ENCODE data around the gene UBC.
A peak's percentile ranks its signal among the peaks of the same experiment; 100 is the strongest.
"Not testable (repeated sequence)": the region's sequence is repeated elsewhere in the genome, so short reads cannot be mapped to it uniquely, and the experiment has no call there.

UBC gene

GRCh38 chr12:124913474-124914391 is 717 bp downstream of the UBC start:
- TF ChIP-seq CREB5 (CRISPR knock-in tag; IDR thresholded peaks at IDR 0.05; ENCODE audit: low read depth) (peak; percentile 14; the same call in 1 of the 2 replicates), PATZ1 (CRISPR knock-in tag; IDR thresholded peaks at IDR 0.05; ENCODE audit: borderline replicate concordance) (0 out of 2 replicates have a peak, but pooled peaks have one; percentile 56), ESRRG (CRISPR knock-in tag; IDR thresholded peaks at IDR 0.05) (peak; percentile 34; the same call in 1 of the 2 replicates), ZNF8 (CRISPR knock-in tag; IDR thresholded peaks at IDR 0.05) (no peak), SNAI2 (CRISPR knock-in tag; IDR thresholded peaks at IDR 0.05) (no peak), ZFP30 (CRISPR knock-in tag; IDR thresholded peaks at IDR 0.05) (peak; percentile 54; the same call in 1 of the 2 replicates), ZNF565 (CRISPR knock-in tag; conservative IDR thresholded peaks at IDR 0.05; ENCODE audit: low read depth) (peak; percentile 52; the same call in 1 of the 2 replicates), ARNTL (CRISPR knock-in tag; IDR thresholded peaks at IDR 0.05; ENCODE audit: borderline replicate concordance, low read depth) (no peak)
- ATAC-seq = peak; percentile 14

GRCh38 chr12:124912529-124913287 is 1.7 kb downstream of the UBC start:
- not testable (repeated sequence) for ATAC-seq

GRCh38 chr12:124911521-124911920 is 2.9 kb downstream of the UBC start:
- ATAC-seq = not testable (repeated sequence)

GRCh38 chr12:124910561-124911478 is 3.6 kb downstream of the UBC start:
- ATAC-seq = no peak
- peak; percentile 74 for TF ChIP-seq TOX (CRISPR knock-in tag; IDR thresholded peaks at IDR 0.05; ENCODE audit: borderline replicate concordance)
- TF ChIP-seq GLIS3 (CRISPR knock-in tag; IDR thresholded peaks at IDR 0.05) = peak; percentile 94
- TF ChIP-seq CREB5 (CRISPR knock-in tag; IDR thresholded peaks at IDR 0.05; ENCODE audit: low read depth) = peak; percentile 84
- peak; percentile 57 for TF ChIP-seq ZFP30 (CRISPR knock-in tag; IDR thresholded peaks at IDR 0.05)
- TF ChIP-seq PATZ1 (CRISPR knock-in tag; IDR thresholded peaks at IDR 0.05; ENCODE audit: borderline replicate concordance) = peak; percentile 92
- TF ChIP-seq SNAI2 (CRISPR knock-in tag; IDR thresholded peaks at IDR 0.05) = no peak
- no peak for TF ChIP-seq ZFP3 (CRISPR knock-in tag; IDR thresholded peaks at IDR 0.05)
- TF ChIP-seq CSDC2 (CRISPR knock-in tag; IDR thresholded peaks at IDR 0.05) = no peak
- peak; percentile 39; the same call in 1 of the 2 replicates for TF ChIP-seq POU6F1 (CRISPR knock-in tag; IDR thresholded peaks at IDR 0.05; ENCODE audit: borderline replicate concordance, low read depth)
- peak; percentile 78; the same call in 1 of the 2 replicates for TF ChIP-seq ARNTL (CRISPR knock-in tag; IDR thresholded peaks at IDR 0.05; ENCODE audit: borderline replicate concordance, low read depth)
- peak; percentile 91 for TF ChIP-seq ZC3H10 (CRISPR knock-in tag; IDR thresholded peaks at IDR 0.05)
- no peak for TF ChIP-seq OSR1 (CRISPR knock-in tag; IDR thresholded peaks at IDR 0.05)
- TF ChIP-seq ESRRG (CRISPR knock-in tag; IDR thresholded peaks at IDR 0.05) = peak; percentile 32; the same call in 1 of the 2 replicates
- TF ChIP-seq ZNF565 (CRISPR knock-in tag; conservative IDR thresholded peaks at IDR 0.05; ENCODE audit: low read depth) = peak; percentile 85; the same call in 1 of the 2 replicates
- peak; percentile 44 for TF ChIP-seq ZNF70 (CRISPR knock-in tag; IDR thresholded peaks at IDR 0.05)
- TF ChIP-seq TCF4 (CRISPR knock-in tag; IDR thresholded peaks at IDR 0.05; ENCODE audit: borderline replicate concordance) = peak; percentile 45; the same call in 1 of the 2 replicates
- TF ChIP-seq ISL1 (CRISPR knock-in tag; IDR thresholded peaks at IDR 0.05) = no peak
- TF ChIP-seq RARB (CRISPR knock-in tag; IDR thresholded peaks at IDR 0.05) = peak; percentile 98
- peak; percentile 87; the same call in 1 of the 2 replicates for TF ChIP-seq CSRNP3 (CRISPR knock-in tag; IDR thresholded peaks at IDR 0.05)
- TF ChIP-seq ZNF8 (CRISPR knock-in tag; IDR thresholded peaks at IDR 0.05) = peak; percentile 51
- peak; percentile 40; the same call in 1 of the 2 replicates for TF ChIP-seq PPARA (CRISPR knock-in tag; IDR thresholded peaks at IDR 0.05; ENCODE audit: borderline replicate concordance)

Measured in SK-N-SH treated with all-trans-retinoic acid at 6 μM for 48 hours (cell line).